Measurements from ENCODE around the gene FCGR2B.
"Not testable (repeated sequence)": the region's sequence is repeated elsewhere in the genome, so short reads cannot be mapped to it uniquely, and the experiment has no call there.

FCGR2B gene

DNA sequence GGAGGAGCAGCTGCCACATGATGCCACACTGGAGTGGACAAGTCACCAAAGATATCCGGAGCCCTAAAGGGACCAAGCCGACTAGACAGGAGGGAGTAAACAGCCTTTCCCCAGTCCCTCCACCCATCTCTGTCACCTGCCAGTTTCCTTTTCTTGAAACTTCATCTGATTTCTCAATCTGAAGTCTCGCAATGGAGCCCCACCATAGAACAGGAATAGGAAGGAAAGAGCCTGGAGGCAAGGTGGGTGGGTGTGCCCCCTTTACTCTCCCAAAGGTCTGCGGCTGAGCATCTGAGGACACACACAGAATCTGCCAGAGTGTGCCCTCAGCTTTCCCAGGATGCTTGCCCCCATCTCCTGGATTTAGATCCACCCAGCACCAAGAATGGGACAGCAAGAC lies 31.9 kb upstream of the FCGR2B start, which contains the start of gene FCGR3B:
Gene FCGR3B (minus strand): TSS at position 101 of the 400 bp plus-strand sequence. CDS start 82 bp downstream, at position 19.
- Histone ChIP-seq H3K4me1 (ENCODE audit: control insufficient read depth, insufficient read depth, low read length) (no peaks in the 10 kb centered on the region), H3K27ac (ENCODE audit: low read depth, low read length) (no peak within 1 kb of the TSS), H3K9me3 (ENCODE audit: control insufficient read depth, insufficient read depth, low read depth, low read length) (no peaks in the 10 kb centered on the region), H3K9ac (ENCODE audit: low read length) (no peak within 1 kb of the TSS), H3K27me3 (ENCODE audit: control insufficient read depth, insufficient read depth, low read length) (no peaks in the 10 kb centered on the region), H3K36me3 (ENCODE audit: control insufficient read depth, insufficient read depth, low read length) (no peaks in the 10 kb centered on the region), H3K4me3 (ENCODE audit: low read depth, low read length) (no peak within 1 kb of the TSS)

DNA sequence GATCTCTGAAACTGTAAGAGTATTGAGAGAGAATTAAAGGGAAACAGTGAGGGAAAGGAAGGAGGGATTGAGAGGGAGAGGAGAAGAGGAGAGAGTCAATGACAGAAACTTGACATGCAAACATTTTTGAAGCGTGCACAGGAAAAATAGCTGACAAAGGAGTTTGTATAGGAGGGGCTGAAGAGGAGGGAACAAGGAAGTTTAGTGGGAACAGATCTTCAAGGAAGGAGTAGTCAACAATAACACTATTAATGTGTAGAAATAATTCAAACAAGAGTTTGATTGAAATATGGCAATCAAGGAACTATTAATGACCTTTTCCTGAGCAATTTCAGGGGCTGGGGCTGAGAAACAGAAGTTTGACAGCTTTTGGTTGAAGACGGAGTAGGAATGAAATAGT lies 27.9 kb upstream of the FCGR2B start:
- H3K9ac ChIP-seq (ENCODE audit: low read length); H3K27ac ChIP-seq (ENCODE audit: low read depth, low read length); H3K4me3 ChIP-seq (ENCODE audit: low read depth, low read length); H3K9me3 ChIP-seq (ENCODE audit: control insufficient read depth, insufficient read depth, low read depth, low read length); H3K36me3 ChIP-seq (ENCODE audit: control insufficient read depth, insufficient read depth, low read length); H3K4me1 ChIP-seq (ENCODE audit: control insufficient read depth, insufficient read depth, low read length); H3K27me3 ChIP-seq (ENCODE audit: control insufficient read depth, insufficient read depth, low read length): not testable (repeated sequence)

DNA sequence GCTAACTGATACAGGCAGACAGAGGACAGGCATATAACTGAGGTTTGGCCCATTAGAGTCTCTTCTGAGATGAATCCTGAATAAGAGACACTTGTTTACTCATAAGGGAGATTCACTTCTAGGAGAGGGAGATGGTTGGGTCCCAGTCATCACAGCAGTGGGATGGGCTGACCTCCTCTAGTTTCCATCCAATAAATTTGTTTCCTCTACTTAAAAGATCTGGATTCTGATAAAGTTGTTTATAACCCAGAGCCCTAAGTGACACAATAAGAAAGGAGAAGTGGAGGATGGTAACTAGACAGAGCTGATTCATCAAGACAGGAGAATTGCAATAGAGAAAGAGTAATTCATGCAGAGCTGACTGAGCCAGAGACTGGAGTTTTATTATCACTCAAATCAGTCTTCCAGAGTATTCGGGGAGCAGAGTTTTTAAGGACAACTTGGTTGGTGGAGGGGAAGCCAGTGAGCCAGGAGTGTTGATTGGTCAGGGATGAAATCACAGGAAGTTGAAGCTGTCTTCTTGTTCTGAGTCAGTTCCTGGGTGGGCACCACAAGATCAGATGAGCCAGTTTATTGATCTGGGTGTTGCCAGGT lies 26.7 kb upstream of the FCGR2B start:
- not testable (repeated sequence) for H3K9ac ChIP-seq (ENCODE audit: low read length); H3K4me3 ChIP-seq (ENCODE audit: low read depth, low read length); H3K4me1 ChIP-seq (ENCODE audit: control insufficient read depth, insufficient read depth, low read length); H3K27me3 ChIP-seq (ENCODE audit: control insufficient read depth, insufficient read depth, low read length); H3K27ac ChIP-seq (ENCODE audit: low read depth, low read length); H3K9me3 ChIP-seq (ENCODE audit: control insufficient read depth, insufficient read depth, low read depth, low read length); H3K36me3 ChIP-seq (ENCODE audit: control insufficient read depth, insufficient read depth, low read length)

DNA sequence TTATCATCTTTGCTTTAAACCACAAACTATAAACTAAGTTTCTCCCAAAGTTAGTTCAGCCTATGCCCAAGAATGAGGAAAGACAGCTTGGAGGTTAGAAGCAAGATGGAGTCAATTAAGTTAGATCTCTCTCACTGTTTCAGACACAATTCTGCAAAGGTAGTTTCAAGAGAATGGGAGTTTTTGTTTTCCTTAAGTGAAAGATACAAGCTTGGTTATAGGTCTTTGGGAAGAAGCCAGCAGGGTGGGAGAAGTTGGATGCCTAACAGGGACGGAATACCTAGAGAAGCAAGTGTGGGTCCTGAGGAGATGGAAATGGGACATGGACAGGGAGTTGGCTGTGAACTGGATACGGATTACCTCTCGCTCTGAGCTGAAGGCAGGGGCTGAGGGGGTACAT lies 26.0 kb upstream of the FCGR2B start:
- H3K27me3 ChIP-seq (ENCODE audit: control insufficient read depth, insufficient read depth, low read length); H3K9ac ChIP-seq (ENCODE audit: low read length); H3K36me3 ChIP-seq (ENCODE audit: control insufficient read depth, insufficient read depth, low read length); H3K9me3 ChIP-seq (ENCODE audit: control insufficient read depth, insufficient read depth, low read depth, low read length); H3K4me3 ChIP-seq (ENCODE audit: low read depth, low read length); H3K27ac ChIP-seq (ENCODE audit: low read depth, low read length); H3K4me1 ChIP-seq (ENCODE audit: control insufficient read depth, insufficient read depth, low read length): not testable (repeated sequence)

DNA sequence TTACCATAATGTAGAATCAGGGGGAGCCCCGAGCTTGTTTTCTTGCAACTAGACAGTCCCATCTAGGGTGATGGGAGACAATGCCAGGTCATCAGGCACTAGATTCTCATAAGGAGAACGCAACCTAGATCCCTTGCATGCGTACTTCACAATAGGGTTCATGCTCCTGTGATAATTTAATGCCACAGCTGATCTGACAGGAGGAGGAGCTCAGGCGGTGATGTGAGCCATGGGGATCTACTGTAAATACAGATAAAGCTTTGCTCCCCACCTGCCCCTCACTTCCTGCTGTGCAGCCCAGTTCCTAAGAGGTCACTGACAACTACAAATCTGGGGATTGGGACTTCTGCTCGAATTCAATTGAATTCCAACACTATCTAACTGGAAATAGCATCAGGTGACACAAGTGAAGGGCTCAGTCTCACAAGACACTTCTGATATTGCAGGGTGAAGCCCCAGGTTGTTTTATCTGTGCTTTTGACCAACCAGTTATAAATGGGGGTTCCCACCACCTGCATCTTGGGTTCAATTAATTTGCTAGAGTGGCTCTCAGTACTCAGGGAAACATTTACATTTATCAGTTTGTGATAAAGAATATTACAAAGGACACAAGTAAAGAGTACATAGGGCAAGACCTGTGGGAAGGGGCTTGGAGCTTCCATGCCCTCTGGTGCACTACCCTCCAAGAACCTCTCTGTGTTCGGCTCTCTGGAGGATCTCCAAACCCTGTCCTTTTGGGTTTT lies 24.5 kb upstream of the FCGR2B start:
- H3K27ac ChIP-seq (ENCODE audit: low read depth, low read length); H3K9ac ChIP-seq (ENCODE audit: low read length); H3K4me3 ChIP-seq (ENCODE audit: low read depth, low read length); H3K36me3 ChIP-seq (ENCODE audit: control insufficient read depth, insufficient read depth, low read length); H3K9me3 ChIP-seq (ENCODE audit: control insufficient read depth, insufficient read depth, low read depth, low read length); H3K4me1 ChIP-seq (ENCODE audit: control insufficient read depth, insufficient read depth, low read length); H3K27me3 ChIP-seq (ENCODE audit: control insufficient read depth, insufficient read depth, low read length): not testable (repeated sequence)

DNA sequence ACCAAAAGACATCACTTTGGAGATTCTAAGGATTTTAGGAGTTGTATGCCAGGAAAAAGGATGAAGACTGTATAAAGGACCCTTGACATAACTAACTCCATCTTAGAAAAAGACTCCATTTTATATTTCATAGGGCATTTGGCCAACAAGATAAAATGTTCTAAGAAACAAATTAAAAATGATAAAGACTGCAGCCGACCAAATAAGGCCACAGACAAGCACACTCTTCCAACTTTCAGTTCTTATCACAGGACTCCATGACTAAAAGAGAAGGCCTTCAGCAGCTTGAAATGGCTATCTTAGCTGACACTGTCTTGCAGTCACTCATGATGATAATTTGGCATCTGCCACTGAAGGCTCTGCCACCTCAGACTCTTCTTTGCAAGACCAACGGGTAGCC lies 23.7 kb upstream of the FCGR2B start:
- H3K36me3 ChIP-seq (ENCODE audit: control insufficient read depth, insufficient read depth, low read length); H3K9ac ChIP-seq (ENCODE audit: low read length); H3K27me3 ChIP-seq (ENCODE audit: control insufficient read depth, insufficient read depth, low read length); H3K27ac ChIP-seq (ENCODE audit: low read depth, low read length); H3K4me1 ChIP-seq (ENCODE audit: control insufficient read depth, insufficient read depth, low read length); H3K9me3 ChIP-seq (ENCODE audit: control insufficient read depth, insufficient read depth, low read depth, low read length); H3K4me3 ChIP-seq (ENCODE audit: low read depth, low read length): not testable (repeated sequence)

DNA sequence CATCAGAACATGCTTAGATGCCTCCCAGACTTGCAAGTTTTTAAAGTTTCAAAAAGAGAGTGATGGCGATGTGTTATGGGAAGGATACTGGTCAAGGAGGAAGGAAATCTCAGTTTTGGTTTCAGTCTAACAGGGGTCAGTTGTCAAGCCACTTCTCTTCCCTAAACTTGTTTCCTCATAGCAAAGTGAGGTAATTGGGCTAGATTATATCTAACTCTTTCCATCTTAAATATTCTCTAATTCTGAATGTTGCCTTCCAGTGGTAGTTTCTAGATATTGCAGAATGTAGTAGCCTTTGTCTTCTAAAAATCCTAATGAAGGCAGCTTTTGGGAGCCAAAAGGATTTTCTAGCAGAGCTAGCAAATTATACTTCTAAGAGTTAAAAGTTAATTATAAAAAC lies 20.2 kb upstream of the FCGR2B start:
- not testable (repeated sequence) for H3K4me1 ChIP-seq (ENCODE audit: control insufficient read depth, insufficient read depth, low read length); H3K36me3 ChIP-seq (ENCODE audit: control insufficient read depth, insufficient read depth, low read length); H3K9me3 ChIP-seq (ENCODE audit: control insufficient read depth, insufficient read depth, low read depth, low read length); H3K27ac ChIP-seq (ENCODE audit: low read depth, low read length); H3K9ac ChIP-seq (ENCODE audit: low read length); H3K4me3 ChIP-seq (ENCODE audit: low read depth, low read length); H3K27me3 ChIP-seq (ENCODE audit: control insufficient read depth, insufficient read depth, low read length)

DNA sequence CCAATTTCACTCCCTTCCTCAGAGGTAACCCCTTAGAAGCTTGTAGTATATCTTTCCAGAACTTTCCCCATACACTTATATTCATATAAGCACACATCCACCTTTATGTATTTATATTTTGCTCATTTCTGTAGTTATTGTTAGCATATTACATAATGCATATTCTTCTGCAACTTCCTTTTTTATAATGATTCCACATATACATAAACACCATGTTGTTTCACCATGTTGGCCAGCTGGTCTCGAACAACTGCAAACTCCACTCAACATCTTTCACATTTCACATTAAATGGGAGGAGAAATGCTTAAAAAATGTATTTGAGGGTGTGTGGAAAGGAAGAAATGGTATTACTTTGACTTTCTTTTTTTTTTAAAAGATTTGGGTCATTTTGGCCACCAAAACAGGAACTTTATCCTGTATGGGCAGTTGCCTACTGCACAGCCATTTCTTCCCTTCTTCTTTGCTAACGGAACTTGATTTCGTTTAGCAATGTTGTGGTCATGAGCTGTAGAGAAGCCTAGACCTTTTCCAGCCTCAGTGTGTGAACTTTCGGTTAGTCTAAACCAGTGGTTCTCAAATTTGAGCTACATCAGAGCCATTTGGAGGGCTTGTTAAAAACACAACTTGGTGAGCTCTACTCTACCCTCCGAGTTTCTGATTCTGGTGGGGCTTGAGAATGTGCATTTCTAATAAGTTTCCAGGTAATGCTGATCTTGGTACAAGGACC lies 19.3 kb upstream of the FCGR2B start:
- H3K27me3 ChIP-seq (ENCODE audit: control insufficient read depth, insufficient read depth, low read length); H3K36me3 ChIP-seq (ENCODE audit: control insufficient read depth, insufficient read depth, low read length); H3K27ac ChIP-seq (ENCODE audit: low read depth, low read length); H3K9me3 ChIP-seq (ENCODE audit: control insufficient read depth, insufficient read depth, low read depth, low read length); H3K4me1 ChIP-seq (ENCODE audit: control insufficient read depth, insufficient read depth, low read length); H3K4me3 ChIP-seq (ENCODE audit: low read depth, low read length); H3K9ac ChIP-seq (ENCODE audit: low read length): not testable (repeated sequence)

DNA sequence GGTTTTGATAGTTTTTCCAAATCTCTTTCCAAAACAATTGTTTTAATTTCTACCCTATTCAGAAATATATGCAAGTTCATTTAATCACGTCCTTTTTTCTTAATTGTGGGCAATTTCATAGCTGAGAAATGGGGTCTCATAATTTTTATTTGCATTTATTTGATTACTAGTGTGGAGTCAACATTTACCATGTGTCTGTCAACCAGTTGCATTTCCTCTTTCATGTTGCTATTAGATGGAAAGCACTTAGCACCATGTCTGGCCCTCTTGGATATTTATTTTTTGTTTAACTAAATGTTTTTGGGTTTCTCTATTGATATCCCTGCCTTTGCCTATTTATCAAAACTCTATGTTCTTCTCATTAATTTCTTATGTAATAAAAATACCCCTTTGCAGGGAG lies 18.1 kb upstream of the FCGR2B start:
- H3K4me3 ChIP-seq (ENCODE audit: low read depth, low read length); H3K9me3 ChIP-seq (ENCODE audit: control insufficient read depth, insufficient read depth, low read depth, low read length); H3K4me1 ChIP-seq (ENCODE audit: control insufficient read depth, insufficient read depth, low read length); H3K36me3 ChIP-seq (ENCODE audit: control insufficient read depth, insufficient read depth, low read length); H3K27ac ChIP-seq (ENCODE audit: low read depth, low read length); H3K27me3 ChIP-seq (ENCODE audit: control insufficient read depth, insufficient read depth, low read length); H3K9ac ChIP-seq (ENCODE audit: low read length): not testable (repeated sequence)

DNA sequence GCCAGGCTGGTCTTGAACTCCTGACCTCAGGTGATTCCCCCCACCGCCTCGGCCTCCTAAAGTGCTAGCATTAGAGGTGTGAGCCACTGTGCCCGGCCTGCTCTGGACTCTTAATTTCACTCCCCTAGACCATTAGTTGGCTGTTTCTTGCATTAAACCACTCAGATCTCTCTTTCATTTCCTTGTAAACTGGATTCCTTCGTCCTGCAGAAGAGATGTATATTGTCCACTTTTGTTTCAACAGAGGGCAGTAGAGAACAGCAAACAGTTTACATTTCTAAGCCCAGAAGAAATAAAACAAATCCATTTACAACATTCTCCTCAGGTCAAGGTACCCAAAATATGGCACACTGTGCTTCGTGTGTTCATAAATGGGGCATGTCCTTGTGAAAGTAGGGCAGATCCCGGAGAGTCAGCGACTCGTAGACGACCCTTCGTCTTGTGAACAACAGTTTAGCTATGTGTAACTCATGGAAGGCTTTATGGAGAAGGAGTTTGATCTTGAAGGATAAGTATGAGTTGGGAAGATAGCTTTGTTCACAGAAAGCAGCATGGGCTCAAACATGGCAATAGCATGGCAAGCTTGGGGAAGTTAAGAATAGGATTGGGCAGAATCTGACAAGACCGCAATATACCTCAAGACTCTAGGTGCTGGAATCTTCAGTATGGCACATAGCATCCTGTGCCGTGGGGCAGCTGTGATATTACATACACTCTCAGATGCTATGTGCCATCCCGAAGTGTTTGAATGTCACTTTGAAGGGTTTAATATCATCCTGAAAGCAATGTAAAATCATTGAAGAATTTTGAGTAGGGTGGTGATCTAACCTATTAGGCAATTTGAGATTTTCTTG lies 15.2 kb upstream of the FCGR2B start:
- H3K4me1 ChIP-seq (ENCODE audit: control insufficient read depth, insufficient read depth, low read length); H3K4me3 ChIP-seq (ENCODE audit: low read depth, low read length); H3K9ac ChIP-seq (ENCODE audit: low read length): not testable (repeated sequence)

DNA sequence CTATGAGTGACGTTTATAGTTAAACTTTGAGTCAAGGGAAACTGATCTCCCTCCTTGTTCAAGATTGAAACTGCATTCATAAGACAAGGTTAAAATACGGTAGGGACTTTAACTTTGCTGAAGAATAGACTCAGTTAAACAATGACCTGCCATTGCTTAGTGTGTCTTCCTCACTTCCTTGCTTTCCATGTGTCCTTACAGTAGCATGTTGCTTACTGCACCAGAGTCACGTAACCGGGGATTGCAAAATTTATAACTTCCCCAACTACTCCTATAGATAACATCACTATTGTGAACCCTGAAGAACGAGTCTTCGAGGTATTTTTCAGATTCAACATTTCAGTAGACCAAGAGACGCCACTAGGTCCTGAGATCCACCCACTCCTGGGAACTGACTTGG lies 9.4 kb upstream of the FCGR2B start:
- H3K36me3 ChIP-seq (ENCODE audit: control insufficient read depth, insufficient read depth, low read length); H3K9ac ChIP-seq (ENCODE audit: low read length); H3K27ac ChIP-seq (ENCODE audit: low read depth, low read length); H3K4me3 ChIP-seq (ENCODE audit: low read depth, low read length); H3K4me1 ChIP-seq (ENCODE audit: control insufficient read depth, insufficient read depth, low read length); H3K27me3 ChIP-seq (ENCODE audit: control insufficient read depth, insufficient read depth, low read length); H3K9me3 ChIP-seq (ENCODE audit: control insufficient read depth, insufficient read depth, low read depth, low read length): not testable (repeated sequence)

More for the DNA sequence above, 15.2 kb upstream of the FCGR2B start:
- not testable (repeated sequence) for H3K9me3 ChIP-seq (ENCODE audit: control insufficient read depth, insufficient read depth, low read depth, low read length); H3K36me3 ChIP-seq (ENCODE audit: control insufficient read depth, insufficient read depth, low read length); H3K27ac ChIP-seq (ENCODE audit: low read depth, low read length); H3K27me3 ChIP-seq (ENCODE audit: control insufficient read depth, insufficient read depth, low read length)
